Measurements from ENCODE around the gene ZNF839. TPM values are rescaled to one million over a fixed set of nuclear protein-coding genes. Genes with fewer than 3 reads are reported as not detected.

ZNF839 gene
- polyA plus RNA-seq, 3 donors: 11.6 to 13.4 (median 12.6) TPM

GRCh38 chr14:102371361-102371760 is 51.8 kb downstream of the ZNF839 start:
- DNase-seq (ENCODE audit: low read depth in 3 of 3, low spot score in 2 of 3): no peak

GRCh38 chr14:102373110-102373509 is 53.6 kb downstream of the ZNF839 start:
- no peak for DNase-seq (ENCODE audit: low read depth in 3 of 3, low spot score in 2 of 3)

GRCh38 chr14:102374264-102374663 is 54.7 kb downstream of the ZNF839 start:
- DNase-seq (ENCODE audit: low read depth in 3 of 3, low spot score in 2 of 3): no peak

- DNase-seq (ENCODE audit: low read depth in 3 of 3, low spot score in 2 of 3): no peak
These were observed 55.6 kb downstream of the ZNF839 start for GRCh38 chr14:102375119-102375518.

- DNase-seq (ENCODE audit: low read depth in 3 of 3, low spot score in 2 of 3): no peak
These were observed 58.1 kb downstream of the ZNF839 start for GRCh38 chr14:102377696-102378095.

- no peak for DNase-seq (ENCODE audit: low read depth in 3 of 3, low spot score in 2 of 3)
These were observed 59.3 kb downstream of the ZNF839 start for GRCh38 chr14:102378830-102379229.

- no peak for DNase-seq (ENCODE audit: low read depth in 3 of 3, low spot score in 2 of 3)
These were observed 67.5 kb downstream of the ZNF839 start for GRCh38 chr14:102387086-102387485.

GRCh38 chr14:102389246-102389645 is 69.7 kb downstream of the ZNF839 start:
- DNase-seq (ENCODE audit: low read depth in 3 of 3, low spot score in 2 of 3): no peak

- DNase-seq (ENCODE audit: low read depth in 3 of 3, low spot score in 2 of 3): no peak
These were observed 70.7 kb downstream of the ZNF839 start for GRCh38 chr14:102390064-102390855.

Other genes starting within 250 kb of the ZNF839 start
- 100 to 1,000 TPM; 832 to 902 (median 890) TPM for gene HSP90AA1, start 232.7 kb upstream of the ZNF839 start, polyA plus RNA-seq (ENCODE audit: insufficient read length in 3 of 3)
- 10 to 100 TPM; 27.9 to 30.4 (median 29.6) TPM for gene WDR20, start 179.8 kb upstream of the ZNF839 start, polyA plus RNA-seq (ENCODE audit: insufficient read length in 3 of 3)
- gene MOK, start 14.6 kb upstream of the ZNF839 start, polyA plus RNA-seq (ENCODE audit: insufficient read length in 3 of 3): 10 to 100 TPM; 24.3 to 24.8 (median 24.6) TPM
- 10 to 100 TPM; 40.8 to 42.8 (median 41.0) TPM for gene CINP, start 43.1 kb downstream of the ZNF839 start, polyA plus RNA-seq (ENCODE audit: insufficient read length in 3 of 3)
- 10 to 100 TPM; 15.0 to 19.0 (median 16.0) TPM for gene TECPR2, start 43.2 kb downstream of the ZNF839 start, polyA plus RNA-seq (ENCODE audit: insufficient read length in 3 of 3)
- 1 to 10 TPM; 4.8 to 6.0 (median 5.1) TPM for gene ANKRD9, start 190.0 kb downstream of the ZNF839 start, polyA plus RNA-seq (ENCODE audit: insufficient read length in 3 of 3)

All from right renal cortex interstitium (tissue), 3 donors.